HepG2 (cell line): Measurements from ENCODE around the gene VASN. TPM values are rescaled to one million over a fixed set of nuclear protein-coding genes. Genes with fewer than 3 reads are reported as not detected.
A peak's percentile ranks its signal among the peaks of the same experiment; 100 is the strongest.

Source experiments
- ATAD3A ChIP-seq: sonication (generic); formaldehyde crosslinking; IDR thresholded peaks from 2 replicates; pipeline ENCODE4 v1.4.0; 2020; ENCODE audit warnings: missing genetic modification reagents
- CHCHD3 ChIP-seq: sonication (generic); formaldehyde crosslinking; IDR thresholded peaks from 2 replicates; pipeline ENCODE4 v1.8.0; 2022; ENCODE audit warnings: mild to moderate bottlenecking, missing genetic modification reagents, moderate library complexity
- ELF4 ChIP-seq: sonication (generic); formaldehyde crosslinking; IDR thresholded peaks from 2 replicates; pipeline ENCODE4 v1.5.0; 2020; ENCODE audit warnings: missing genetic modification reagents, mild to moderate bottlenecking, moderate library complexity, borderline replicate concordance
- ESRRA ChIP-seq: sonication (generic); formaldehyde crosslinking; IDR thresholded peaks from 2 replicates; pipeline ENCODE4 v1.5.1; 2020; ENCODE audit warnings: mild to moderate bottlenecking, low read depth, missing genetic modification reagents
- KLF6 ChIP-seq: IDR thresholded peaks from 2 replicates; pipeline ENCODE4 v1.8.0; 2016; ENCODE audit warnings: missing biosample characterization, missing genetic modification reagents
- NFYB ChIP-seq: sonication (generic); formaldehyde crosslinking; IDR thresholded peaks from 2 replicates; pipeline ENCODE4 v1.4.0; 2020; ENCODE audit warnings: missing genetic modification reagents
- RXRB ChIP-seq: IDR thresholded peaks from 2 replicates; pipeline ENCODE4 v1.6.1; 2016; ENCODE audit warnings: borderline replicate concordance, missing genetic modification reagents, missing compliant biosample characterization
- SATB2 ChIP-seq: sonication (generic); formaldehyde crosslinking; IDR thresholded peaks from 2 replicates; pipeline ENCODE4 v1.5.0; 2020; ENCODE audit warnings: missing genetic modification reagents
- SYNCRIP ChIP-seq: fragments of 200-400 bp; formaldehyde crosslinking; IDR thresholded peaks from 2 replicates; pipeline ENCODE4 v1.6.1; 2018; ENCODE audit warnings: mild to moderate bottlenecking, low read depth, low read length; ENCODE audit not compliant: insufficient read depth
- ZMYM2 ChIP-seq: sonication (generic); formaldehyde crosslinking; IDR thresholded peaks from 2 replicates; pipeline ENCODE4 v1.8.0; 2022; ENCODE audit warnings: mild to moderate bottlenecking, missing genetic modification reagents
- ZNF101 ChIP-seq: sonication (generic); formaldehyde crosslinking; IDR thresholded peaks from 2 replicates; pipeline ENCODE4 v1.4.0; 2020; ENCODE audit warnings: mild to moderate bottlenecking, low read depth, missing genetic modification reagents, borderline replicate concordance
- ZNF3 ChIP-seq: IDR thresholded peaks from 2 replicates; pipeline ENCODE4 v1.7.0; 2017; ENCODE audit warnings: inconsistent platforms
- ZNF709 ChIP-seq: sonication (generic); formaldehyde crosslinking; IDR thresholded peaks from 2 replicates; pipeline ENCODE4 v1.5.0; 2020; ENCODE audit warnings: mild to moderate bottlenecking, missing genetic modification reagents
- ZNF83 ChIP-seq: sonication (generic); formaldehyde crosslinking; IDR thresholded peaks from 2 replicates; pipeline ENCODE4 v1.4.0; 2020; ENCODE audit warnings: missing genetic modification reagents, mild to moderate bottlenecking, borderline replicate concordance
- polyA plus RNA-seq, 8 experiments: library from polyadenylated mRNA; depleted of rRNA in 3 of 8; stranded (reverse) in 7 of 8; unstranded in 1 of 8; fragments of >200 nt; fragmentation: Illumina TruSeq in 4 of 8; extraction: Trizol in 4 of 8; gene quantifications; 2 replicates each; pipeline versions ENCODE4 v1.2.1 to v1.2.3, GENCODE V29; 2011 to 2016; ENCODE audit warnings: low read depth in 4 of 8, missing spikeins in 1 of 8, mixed read lengths in 1 of 8; ENCODE audit not compliant: insufficient read depth in 1 of 8
- total RNA-seq, 5 experiments: library from RNA; depleted of rRNA; stranded (reverse); fragments of >200 nt; fragmentation: Illumina TruSeq; extraction: Trizol; gene quantifications; 2 replicates each; pipeline ENCODE4 v1.2.3, GENCODE V29; 2016; ENCODE audit warnings: low read depth in 1 of 5
- TF ChIP-seq, protein P1 (sequence below): sonication (generic); formaldehyde crosslinking; IDR thresholded peaks from 2 replicates; pipeline ENCODE4 v1.4.0; 2020; ENCODE audit warnings: missing genetic modification reagents
- TF ChIP-seq, protein P2 (sequence below): sonication (generic); formaldehyde crosslinking; IDR thresholded peaks from 2 replicates; pipeline ENCODE4 v1.8.1; 2022; ENCODE audit warnings: low read depth, mild to moderate bottlenecking, missing genetic modification reagents
- TF ChIP-seq, protein P3 (sequence below): IDR thresholded peaks from 2 replicates; pipeline ENCODE4 v1.6.1; 2016; ENCODE audit warnings: missing compliant biosample characterization, missing genetic modification reagents, borderline replicate concordance
- TF ChIP-seq, protein P4 (sequence below): sonication (generic); formaldehyde crosslinking; IDR thresholded peaks from 2 replicates; pipeline ENCODE4 v1.4.0; 2020; ENCODE audit warnings: mild to moderate bottlenecking, missing genetic modification reagents
- TF ChIP-seq, protein P5 (sequence below): sonication (generic); formaldehyde crosslinking; IDR thresholded peaks from 2 replicates; pipeline ENCODE4 v1.4.0; 2020; ENCODE audit warnings: missing genetic modification reagents; ENCODE audit errors: not compliant biosample characterization

The VASN gene
- total and polyA plus RNA-seq, 2 of the 13 experiments (the other 11 are each of a cell fraction or from before 2014, with no cell fraction given): 8.4 to 18.2 TPM

DNA sequence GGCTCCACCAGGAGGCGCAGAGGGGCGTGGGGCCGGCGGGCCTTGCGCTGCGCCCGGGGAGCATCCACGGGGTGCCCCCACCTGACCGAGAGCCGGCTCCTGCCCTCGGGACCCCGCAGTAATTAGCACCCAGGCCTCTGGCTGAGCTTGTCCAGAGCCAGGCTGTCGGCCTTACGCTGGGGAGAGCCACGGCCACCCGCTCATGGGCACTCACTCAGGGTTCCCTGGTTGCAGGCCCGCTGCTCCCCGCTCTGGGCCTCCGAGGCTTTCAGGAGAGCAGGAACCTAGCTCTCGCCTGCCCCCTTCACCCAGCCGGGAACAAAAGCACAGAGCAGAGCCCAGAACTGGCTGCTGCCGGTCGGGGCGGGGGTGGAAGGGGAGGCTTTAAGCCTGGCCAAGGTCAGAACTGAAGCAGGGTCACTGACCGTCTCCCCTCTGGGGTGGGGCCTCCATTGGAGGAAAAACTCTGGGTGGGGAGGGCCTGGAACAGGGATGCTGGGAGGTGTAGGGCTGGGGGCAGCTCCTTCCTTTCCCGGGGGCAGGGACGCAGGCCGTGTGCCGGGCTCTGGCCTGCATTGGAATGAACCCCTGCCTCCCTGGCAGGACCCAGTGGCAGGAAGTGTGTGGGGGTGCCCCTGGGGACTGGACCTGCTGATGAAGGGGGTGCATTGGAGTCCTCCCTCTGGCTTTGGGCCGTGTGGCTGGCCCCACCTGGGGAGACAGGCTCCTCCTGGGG lies 43.4 kb upstream of the VASN start (continued):
- TF ChIP-seq, protein P1, sequence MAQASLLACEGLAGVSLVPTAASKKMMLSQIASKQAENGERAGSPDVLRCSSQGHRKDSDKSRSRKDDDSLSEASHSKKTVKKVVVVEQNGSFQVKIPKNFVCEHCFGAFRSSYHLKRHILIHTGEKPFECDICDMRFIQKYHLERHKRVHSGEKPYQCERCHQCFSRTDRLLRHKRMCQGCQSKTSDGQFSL: peak; percentile 68
- TF ChIP-seq NFYB (CRISPR knock-in tag) (no peak), ZMYM2 (CRISPR knock-in tag) (peak; percentile 70; the same call in 1 of the 2 replicates), ZNF709 (CRISPR knock-in tag) (no peak), SATB2 (CRISPR knock-in tag) (no peak), KLF6 (peak; percentile 71), ELF4 (CRISPR knock-in tag) (no peak), ZNF83 (CRISPR knock-in tag) (peak; percentile 56; the same call in 1 of the 2 replicates), ZNF101 (no peak), ATAD3A (CRISPR knock-in tag) (no peak), ZNF3 (CRISPR knock-in tag) (no peak), CHCHD3 (CRISPR knock-in tag) (0 out of 2 replicates have a peak, but pooled peaks have one; percentile 59), RXRB (CRISPR knock-in tag) (peak; percentile 91), SYNCRIP (no peak), ESRRA (CRISPR knock-in tag) (peak; percentile 93)
- TF ChIP-seq, protein P2, sequence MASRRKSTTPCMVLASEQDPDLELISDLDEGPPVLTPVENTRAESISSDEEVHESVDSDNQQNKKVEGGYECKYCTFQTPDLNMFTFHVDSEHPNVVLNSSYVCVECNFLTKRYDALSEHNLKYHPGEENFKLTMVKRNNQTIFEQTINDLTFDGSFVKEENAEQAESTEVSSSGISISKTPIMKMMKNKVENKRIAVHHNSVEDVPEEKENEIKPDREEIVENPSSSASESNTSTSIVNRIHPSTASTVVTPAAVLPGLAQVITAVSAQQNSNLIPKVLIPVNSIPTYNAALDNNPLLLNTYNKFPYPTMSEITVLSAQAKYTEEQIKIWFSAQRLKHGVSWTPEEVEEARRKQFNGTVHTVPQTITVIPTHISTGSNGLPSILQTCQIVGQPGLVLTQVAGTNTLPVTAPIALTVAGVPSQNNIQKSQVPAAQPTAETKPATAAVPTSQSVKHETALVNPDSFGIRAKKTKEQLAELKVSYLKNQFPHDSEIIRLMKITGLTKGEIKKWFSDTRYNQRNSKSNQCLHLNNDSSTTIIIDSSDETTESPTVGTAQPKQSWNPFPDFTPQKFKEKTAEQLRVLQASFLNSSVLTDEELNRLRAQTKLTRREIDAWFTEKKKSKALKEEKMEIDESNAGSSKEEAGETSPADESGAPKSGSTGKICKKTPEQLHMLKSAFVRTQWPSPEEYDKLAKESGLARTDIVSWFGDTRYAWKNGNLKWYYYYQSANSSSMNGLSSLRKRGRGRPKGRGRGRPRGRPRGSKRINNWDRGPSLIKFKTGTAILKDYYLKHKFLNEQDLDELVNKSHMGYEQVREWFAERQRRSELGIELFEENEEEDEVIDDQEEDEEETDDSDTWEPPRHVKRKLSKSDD (CRISPR knock-in tag): no peak
- TF ChIP-seq, protein P3, sequence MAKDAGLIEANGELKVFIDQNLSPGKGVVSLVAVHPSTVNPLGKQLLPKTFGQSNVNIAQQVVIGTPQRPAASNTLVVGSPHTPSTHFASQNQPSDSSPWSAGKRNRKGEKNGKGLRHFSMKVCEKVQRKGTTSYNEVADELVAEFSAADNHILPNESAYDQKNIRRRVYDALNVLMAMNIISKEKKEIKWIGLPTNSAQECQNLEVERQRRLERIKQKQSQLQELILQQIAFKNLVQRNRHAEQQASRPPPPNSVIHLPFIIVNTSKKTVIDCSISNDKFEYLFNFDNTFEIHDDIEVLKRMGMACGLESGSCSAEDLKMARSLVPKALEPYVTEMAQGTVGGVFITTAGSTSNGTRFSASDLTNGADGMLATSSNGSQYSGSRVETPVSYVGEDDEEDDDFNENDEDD (CRISPR knock-in tag): 0 out of 2 replicates have a peak, but pooled peaks have one; percentile 23
- TF ChIP-seq, protein P4, sequence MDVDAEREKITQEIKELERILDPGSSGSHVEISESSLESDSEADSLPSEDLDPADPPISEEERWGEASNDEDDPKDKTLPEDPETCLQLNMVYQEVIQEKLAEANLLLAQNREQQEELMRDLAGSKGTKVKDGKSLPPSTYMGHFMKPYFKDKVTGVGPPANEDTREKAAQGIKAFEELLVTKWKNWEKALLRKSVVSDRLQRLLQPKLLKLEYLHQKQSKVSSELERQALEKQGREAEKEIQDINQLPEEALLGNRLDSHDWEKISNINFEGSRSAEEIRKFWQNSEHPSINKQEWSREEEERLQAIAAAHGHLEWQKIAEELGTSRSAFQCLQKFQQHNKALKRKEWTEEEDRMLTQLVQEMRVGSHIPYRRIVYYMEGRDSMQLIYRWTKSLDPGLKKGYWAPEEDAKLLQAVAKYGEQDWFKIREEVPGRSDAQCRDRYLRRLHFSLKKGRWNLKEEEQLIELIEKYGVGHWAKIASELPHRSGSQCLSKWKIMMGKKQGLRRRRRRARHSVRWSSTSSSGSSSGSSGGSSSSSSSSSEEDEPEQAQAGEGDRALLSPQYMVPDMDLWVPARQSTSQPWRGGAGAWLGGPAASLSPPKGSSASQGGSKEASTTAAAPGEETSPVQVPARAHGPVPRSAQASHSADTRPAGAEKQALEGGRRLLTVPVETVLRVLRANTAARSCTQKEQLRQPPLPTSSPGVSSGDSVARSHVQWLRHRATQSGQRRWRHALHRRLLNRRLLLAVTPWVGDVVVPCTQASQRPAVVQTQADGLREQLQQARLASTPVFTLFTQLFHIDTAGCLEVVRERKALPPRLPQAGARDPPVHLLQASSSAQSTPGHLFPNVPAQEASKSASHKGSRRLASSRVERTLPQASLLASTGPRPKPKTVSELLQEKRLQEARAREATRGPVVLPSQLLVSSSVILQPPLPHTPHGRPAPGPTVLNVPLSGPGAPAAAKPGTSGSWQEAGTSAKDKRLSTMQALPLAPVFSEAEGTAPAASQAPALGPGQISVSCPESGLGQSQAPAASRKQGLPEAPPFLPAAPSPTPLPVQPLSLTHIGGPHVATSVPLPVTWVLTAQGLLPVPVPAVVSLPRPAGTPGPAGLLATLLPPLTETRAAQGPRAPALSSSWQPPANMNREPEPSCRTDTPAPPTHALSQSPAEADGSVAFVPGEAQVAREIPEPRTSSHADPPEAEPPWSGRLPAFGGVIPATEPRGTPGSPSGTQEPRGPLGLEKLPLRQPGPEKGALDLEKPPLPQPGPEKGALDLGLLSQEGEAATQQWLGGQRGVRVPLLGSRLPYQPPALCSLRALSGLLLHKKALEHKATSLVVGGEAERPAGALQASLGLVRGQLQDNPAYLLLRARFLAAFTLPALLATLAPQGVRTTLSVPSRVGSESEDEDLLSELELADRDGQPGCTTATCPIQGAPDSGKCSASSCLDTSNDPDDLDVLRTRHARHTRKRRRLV (CRISPR knock-in tag): peak; percentile 44; the same call in 1 of the 2 replicates
- TF ChIP-seq, protein P5, sequence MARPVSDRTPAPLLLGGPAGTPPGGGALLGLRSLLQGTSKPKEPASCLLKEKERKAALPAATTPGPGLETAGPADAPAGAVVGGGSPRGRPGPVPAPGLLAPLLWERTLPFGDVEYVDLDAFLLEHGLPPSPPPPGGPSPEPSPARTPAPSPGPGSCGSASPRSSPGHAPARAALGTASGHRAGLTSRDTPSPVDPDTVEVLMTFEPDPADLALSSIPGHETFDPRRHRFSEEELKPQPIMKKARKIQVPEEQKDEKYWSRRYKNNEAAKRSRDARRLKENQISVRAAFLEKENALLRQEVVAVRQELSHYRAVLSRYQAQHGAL (CRISPR knock-in tag): no peak
